HEK293T (cell line): Measurements from ENCODE around the gene PREP.

ENCODE experiments used
- ARNT ChIP-seq: fragments of 450-650 bp; IDR thresholded peaks from 2 replicates; pipeline ENCODE4 v1.6.1; 2017; ENCODE audit warnings: mild to moderate bottlenecking
- BHLHE40 ChIP-seq: fragments of 450-650 bp; IDR thresholded peaks from 2 replicates; pipeline ENCODE4 v1.6.1; 2016; ENCODE audit warnings: mild to moderate bottlenecking, moderate library complexity, borderline replicate concordance
- ELF4 ChIP-seq: fragments of 450-650 bp; IDR thresholded peaks from 2 replicates; pipeline ENCODE4 v1.6.1; 2017; ENCODE audit warnings: antibody characterized with exemption
- FOXA1 ChIP-seq: fragments of 450-650 bp; IDR thresholded peaks from 2 replicates; pipeline ENCODE4 v1.6.1; 2016; ENCODE audit warnings: mild to moderate bottlenecking
- FOXK2 ChIP-seq: fragments of 450-650 bp; IDR thresholded peaks from 2 replicates; pipeline ENCODE4 v1.6.1; 2016; ENCODE audit warnings: mild to moderate bottlenecking
- HDGF ChIP-seq: fragments of 450-650 bp; IDR thresholded peaks from 2 replicates; pipeline ENCODE4 v1.6.1; 2017; ENCODE audit warnings: antibody characterized with exemption, borderline replicate concordance
- L3MBTL2 ChIP-seq: fragments of 450-650 bp; conservative IDR thresholded peaks from 2 replicates; pipeline ENCODE4 v1.6.1; 2016; ENCODE audit warnings: mild to moderate bottlenecking
- LEF1 ChIP-seq: fragments of 450-650 bp; IDR thresholded peaks from 2 replicates; pipeline ENCODE4 v1.6.1; 2017; ENCODE audit warnings: mild to moderate bottlenecking, borderline replicate concordance
- SP1 ChIP-seq: fragments of 450-650 bp; IDR thresholded peaks from 2 replicates; pipeline ENCODE4 v1.6.1; 2017
- SUZ12 ChIP-seq: fragments of 450-650 bp; IDR thresholded peaks from 2 replicates; pipeline ENCODE4 v1.6.1; 2016; ENCODE audit warnings: mild to moderate bottlenecking
- TARDBP ChIP-seq: fragments of 450-650 bp; IDR thresholded peaks from 2 replicates; pipeline ENCODE4 v1.6.1; 2016
- TF ChIP-seq, protein P1 (sequence below): fragments of 450-650 bp; IDR thresholded peaks from 2 replicates; pipeline ENCODE4 v1.6.1; 2016

DNA sequence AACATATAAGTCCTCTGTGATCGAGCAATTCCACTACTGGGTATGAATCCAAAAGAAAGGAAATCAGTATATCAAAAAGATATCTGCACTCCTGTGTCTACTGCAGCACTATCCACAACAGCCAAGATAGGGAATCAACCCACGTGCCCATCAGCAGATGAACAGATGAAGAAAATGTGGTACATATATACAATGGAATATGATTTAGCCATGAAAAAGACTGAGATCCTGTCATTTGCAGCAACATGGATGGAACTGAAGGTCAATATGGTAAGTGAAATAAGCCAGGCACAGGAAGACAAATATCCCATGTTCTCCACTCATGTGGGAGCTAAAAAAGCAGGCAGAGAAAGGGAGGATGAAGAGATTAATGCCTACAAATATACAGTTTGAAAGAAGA lies 127.3 kb downstream of the PREP start:
- TF ChIP-seq BHLHE40 (no peak), SUZ12 (no peak), FOXK2 (no peak), LEF1 (no peak), SP1 (no peak), TARDBP (no peak), ARNT (no peak), HDGF (no peak), ELF4 (no peak), FOXA1 (no peak), L3MBTL2 (no peak)
- TF ChIP-seq, protein P1, sequence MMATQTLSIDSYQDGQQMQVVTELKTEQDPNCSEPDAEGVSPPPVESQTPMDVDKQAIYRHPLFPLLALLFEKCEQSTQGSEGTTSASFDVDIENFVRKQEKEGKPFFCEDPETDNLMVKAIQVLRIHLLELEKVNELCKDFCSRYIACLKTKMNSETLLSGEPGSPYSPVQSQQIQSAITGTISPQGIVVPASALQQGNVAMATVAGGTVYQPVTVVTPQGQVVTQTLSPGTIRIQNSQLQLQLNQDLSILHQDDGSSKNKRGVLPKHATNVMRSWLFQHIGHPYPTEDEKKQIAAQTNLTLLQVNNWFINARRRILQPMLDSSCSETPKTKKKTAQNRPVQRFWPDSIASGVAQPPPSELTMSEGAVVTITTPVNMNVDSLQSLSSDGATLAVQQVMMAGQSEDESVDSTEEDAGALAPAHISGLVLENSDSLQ = no peak
